ENCODE measurements around the gene CR1.

- no peak for TF ChIP-seq CTCF (IDR thresholded peaks at IDR 0.05)
- TF ChIP-seq POLR2A (IDR thresholded peaks at IDR 0.05), result no peak
These were observed 151.1 kb downstream of the CR1 start for GRCh38 chr1:207646944-207647579.

Data from ovary (tissue), 3 donors.